GM21786 (cell line): ENCODE measurements around the gene PARP3.

ENCODE experiments used
- ATAC-seq: cut with Tn5 transposase; IDR thresholded peaks from one replicate; pipeline ENCODE4 v1.9.1; 2021; ENCODE audit not compliant: unreplicated experiment

PARP3 gene

GRCh38 chr3:51966016-51966415, 23.9 kb downstream of the PARP3 start:
- ATAC-seq = no peak

GRCh38 chr3:51966486-51966885, 24.3 kb downstream of the PARP3 start:
- no peak for ATAC-seq

GRCh38 chr3:51966922-51967383, 24.8 kb downstream of the PARP3 start:
- ATAC-seq = peak; percentile 16

- ATAC-seq = peak; percentile 58
Measured at GRCh38 chr3:51967384-51968169, 25.4 kb downstream of the PARP3 start, which contains the start of gene PCBP4. Gene PCBP4 (minus strand): TSS chr3:51967454. CDS start chr3:51961240, 6,214 bp downstream.

- no peak for ATAC-seq
Measured at GRCh38 chr3:51968170-51968775, 26.1 kb downstream of the PARP3 start.

GRCh38 chr3:51968883-51969678, 26.9 kb downstream of the PARP3 start:
- no peak for ATAC-seq

- ATAC-seq = no peak
Measured at GRCh38 chr3:51969841-51970240, 27.7 kb downstream of the PARP3 start.

DNA sequence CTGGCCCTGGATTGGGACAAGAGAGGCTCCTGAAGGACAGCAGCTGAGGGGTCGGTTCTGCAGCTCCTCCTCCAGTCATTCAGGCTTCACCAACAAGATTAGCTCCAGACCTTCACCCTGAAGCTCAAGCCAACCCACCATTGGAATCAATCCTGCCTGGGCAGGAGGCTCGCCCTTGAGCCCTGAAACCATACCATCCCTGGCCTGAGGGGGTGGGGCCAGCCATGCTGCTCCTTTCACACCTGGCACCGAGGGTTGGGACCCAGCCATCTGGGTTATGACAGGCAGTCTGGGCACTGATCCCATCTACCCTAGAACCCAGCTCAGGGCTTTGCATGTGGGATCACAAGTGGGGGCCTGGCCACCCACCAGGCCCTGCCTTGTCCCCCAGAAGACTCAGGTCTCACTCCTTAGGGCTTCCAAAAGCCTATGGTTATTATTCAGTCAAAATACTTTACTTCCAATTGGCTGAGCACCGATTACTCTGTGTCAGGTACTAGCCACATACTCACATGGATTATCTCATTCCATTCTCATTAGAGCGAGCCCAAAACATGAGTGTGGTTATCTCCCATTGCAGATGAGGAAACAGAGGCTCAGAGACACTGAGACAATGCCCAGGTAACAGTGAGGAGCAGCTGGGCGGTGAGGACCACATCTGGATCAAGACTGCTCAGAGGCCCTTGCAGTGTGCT, 28.6 kb downstream of the PARP3 start:
- no peak for ATAC-seq

GRCh38 chr3:51971350-51971749, 29.2 kb downstream of the PARP3 start:
- no peak for ATAC-seq

DNA sequence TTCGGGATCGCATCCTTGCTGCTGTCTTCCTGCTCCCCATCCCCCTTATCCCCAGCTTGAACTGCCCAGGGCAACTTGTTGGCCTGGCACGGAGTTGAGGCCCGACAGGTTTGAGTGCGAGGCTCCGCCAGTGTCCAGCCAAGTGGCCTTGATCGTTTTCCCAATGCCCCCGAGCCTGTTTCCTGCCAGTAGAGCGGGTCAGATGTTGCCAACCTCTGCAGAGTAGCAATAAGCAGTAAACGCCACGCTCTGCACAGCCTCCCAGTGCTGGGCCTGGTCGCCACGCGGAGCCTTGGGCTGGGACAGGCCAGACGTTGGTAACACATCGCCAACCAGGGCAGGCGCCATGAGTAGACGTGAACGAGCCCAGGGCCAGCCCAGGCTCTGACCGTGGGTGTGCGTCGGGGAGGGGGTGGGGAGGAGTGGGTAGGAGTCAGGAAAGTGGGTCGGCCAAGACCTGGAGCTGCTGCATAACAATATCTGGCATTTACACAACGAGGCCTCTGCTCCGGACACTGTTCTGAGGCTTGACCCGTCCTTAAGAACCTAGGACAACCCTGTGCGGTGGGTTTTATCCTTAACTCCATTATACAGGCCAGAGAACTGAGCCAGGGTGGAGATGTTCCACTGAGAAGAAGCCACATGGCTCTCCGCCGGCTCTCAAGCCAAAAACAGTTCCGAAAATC, 32.3 kb downstream of the PARP3 start:
- no peak for ATAC-seq

- ATAC-seq = peak; percentile 36
Measured at GRCh38 chr3:51974963-51975851, 33.0 kb downstream of the PARP3 start, which contains the start of gene ABHD14A. Gene ABHD14A (plus strand): TSS chr3:51975064. CDS start chr3:51975136, 72 bp downstream.

DNA sequence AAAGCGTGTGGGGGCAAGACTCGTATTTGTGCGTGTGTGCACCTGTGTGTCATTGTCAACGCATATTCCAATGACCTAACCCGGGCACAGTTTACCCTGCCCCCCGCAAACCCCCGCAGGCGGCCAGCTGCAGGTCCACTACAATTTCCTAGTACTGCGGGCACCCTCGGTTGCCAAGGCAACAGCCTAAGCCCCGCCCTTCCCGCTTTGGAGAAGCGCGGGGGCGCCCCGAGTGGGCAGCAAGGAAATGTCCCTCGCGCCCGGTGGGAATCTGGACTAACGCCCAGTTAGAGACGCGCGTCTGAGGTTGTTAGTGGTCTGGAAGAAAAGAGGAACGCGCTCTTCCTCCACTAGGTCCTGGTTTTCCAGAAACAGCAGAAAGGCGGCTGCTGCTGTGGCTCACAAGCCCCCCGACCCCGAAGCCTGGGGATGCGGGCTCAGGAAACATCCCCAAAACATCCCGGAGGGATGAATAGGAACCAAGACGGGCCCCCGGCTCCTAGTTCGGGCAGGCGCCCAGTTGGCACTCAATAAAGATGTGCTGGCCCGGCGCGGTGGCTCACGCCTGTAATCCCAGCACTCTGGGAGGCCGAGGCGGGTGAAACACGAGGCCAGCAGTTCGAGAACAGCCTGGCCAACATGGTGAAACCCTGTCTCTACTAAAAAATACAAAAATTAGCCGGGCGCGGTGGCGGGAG, 33.8 kb downstream of the PARP3 start:
- ATAC-seq = no peak

GRCh38 chr3:51977446-51978142, 35.4 kb downstream of the PARP3 start:
- ATAC-seq = no peak

DNA sequence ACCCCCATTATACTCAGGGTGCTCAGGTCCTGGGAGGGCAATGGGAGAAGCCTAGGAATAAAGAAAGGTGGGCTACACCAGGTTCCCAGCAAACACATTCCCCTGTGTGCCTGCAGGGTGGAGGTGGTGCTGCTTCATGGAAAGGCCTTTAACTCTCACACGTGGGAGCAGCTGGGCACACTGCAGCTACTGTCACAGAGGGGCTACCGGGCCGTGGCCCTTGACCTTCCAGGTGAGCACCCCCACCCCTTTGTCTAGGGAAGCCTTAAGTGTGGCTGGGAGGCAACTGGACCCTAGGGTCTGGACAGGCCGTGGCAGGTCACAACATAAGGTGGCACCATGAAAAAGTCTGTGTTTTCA, 36.0 kb downstream of the PARP3 start:
- ATAC-seq = no peak

GRCh38 chr3:51980253-51980652, 38.1 kb downstream of the PARP3 start:
- ATAC-seq = no peak

DNA sequence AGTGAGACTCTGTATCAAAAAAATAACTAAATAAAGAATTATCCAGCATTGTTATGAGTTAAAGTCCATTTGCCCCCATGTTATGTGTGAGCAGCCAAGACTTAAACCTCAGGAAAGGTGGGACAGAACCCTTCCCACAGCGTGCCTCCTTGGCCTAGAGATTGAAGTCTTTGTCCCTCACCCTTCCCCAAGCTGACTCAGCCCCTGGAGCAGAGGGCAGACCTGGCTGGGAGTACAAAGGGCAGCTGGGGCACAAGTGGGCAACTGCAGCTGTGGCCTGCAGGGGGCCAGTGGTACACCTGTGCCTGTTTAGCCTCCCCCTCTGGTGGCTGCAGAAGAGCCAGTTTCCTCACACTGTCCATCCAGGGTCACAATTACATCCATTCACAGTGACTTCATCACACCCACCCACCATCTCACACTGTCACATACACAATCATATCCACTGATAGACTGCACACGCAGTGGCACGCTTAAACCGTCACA, 40.2 kb downstream of the PARP3 start:
- ATAC-seq = peak; percentile 44

- ATAC-seq = peak; percentile 73
Measured at GRCh38 chr3:51982838-51983577, 40.8 kb downstream of the PARP3 start, which contains the start of gene ACY1. Gene ACY1 (plus strand): TSS chr3:51983535. CDS start chr3:51984065, 530 bp downstream.
